ENCODE measurements around the gene ELFN2. TPM values are rescaled to one million over a fixed set of nuclear protein-coding genes. Genes with fewer than 3 reads are reported as not detected.

ELFN2 gene
- total RNA-seq, 4 donors from 2014 or later, result under 0.01 TPM; not detected in 2

DNA sequence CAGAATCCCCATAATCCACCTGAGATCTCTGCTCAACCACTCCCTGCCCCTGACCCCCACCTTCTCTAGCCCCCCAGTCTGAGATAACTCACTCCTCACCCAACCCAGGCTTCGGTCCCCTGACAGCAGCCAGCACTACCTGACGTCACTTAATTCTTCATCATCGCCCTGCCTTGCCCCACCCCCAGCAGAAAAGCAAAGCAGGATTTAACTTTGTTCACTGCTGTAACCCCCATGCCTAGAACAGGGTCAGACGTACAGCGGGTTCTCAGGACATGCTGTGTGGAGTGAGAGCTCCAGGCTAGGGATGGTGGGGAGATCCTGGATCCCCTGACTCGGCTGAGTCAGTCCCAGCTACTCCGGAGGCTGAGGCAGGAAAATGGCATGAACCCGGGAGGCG, 45.8 kb downstream of the ELFN2 start:
- in situ Hi-C loops (cut with MboI; ENCODE audit: low pct_ligation_motif_present in 1 of 4, low pct_unique_long_range_greater_than_20kb in 1 of 4, low sequenced_read_pairs in 3 of 4), result no loop called here
- WGBS, 2 donors (ENCODE audit: low coverage in 1 of 2), result 20 to 40% methylated on average over 1 to 9 of the region's 9 CpGs
- Histone ChIP-seq H3K9me3 (no peaks in the 10 kb centered on the region), H3K27ac (no peak overlapping the region), H3K27me3 (peaks cover 53% of the 10 kb centered on the region), H3K36me3 (no peaks in the 10 kb centered on the region), H3K4me3 (no peak overlapping the region), H3K4me1 (no peaks in the 10 kb centered on the region)
- intact Hi-C loops (cut with DNase I; ENCODE audit: low total_unique reads), result no loop called here
- no peak for DNase-seq
- TF ChIP-seq, protein P1, sequence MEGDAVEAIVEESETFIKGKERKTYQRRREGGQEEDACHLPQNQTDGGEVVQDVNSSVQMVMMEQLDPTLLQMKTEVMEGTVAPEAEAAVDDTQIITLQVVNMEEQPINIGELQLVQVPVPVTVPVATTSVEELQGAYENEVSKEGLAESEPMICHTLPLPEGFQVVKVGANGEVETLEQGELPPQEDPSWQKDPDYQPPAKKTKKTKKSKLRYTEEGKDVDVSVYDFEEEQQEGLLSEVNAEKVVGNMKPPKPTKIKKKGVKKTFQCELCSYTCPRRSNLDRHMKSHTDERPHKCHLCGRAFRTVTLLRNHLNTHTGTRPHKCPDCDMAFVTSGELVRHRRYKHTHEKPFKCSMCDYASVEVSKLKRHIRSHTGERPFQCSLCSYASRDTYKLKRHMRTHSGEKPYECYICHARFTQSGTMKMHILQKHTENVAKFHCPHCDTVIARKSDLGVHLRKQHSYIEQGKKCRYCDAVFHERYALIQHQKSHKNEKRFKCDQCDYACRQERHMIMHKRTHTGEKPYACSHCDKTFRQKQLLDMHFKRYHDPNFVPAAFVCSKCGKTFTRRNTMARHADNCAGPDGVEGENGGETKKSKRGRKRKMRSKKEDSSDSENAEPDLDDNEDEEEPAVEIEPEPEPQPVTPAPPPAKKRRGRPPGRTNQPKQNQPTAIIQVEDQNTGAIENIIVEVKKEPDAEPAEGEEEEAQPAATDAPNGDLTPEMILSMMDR (IDR thresholded peaks at IDR 0.05), result no peak
- TF ChIP-seq POLR2AphosphoS5 (IDR thresholded peaks at IDR 0.05) (no peak), EP300 (IDR thresholded peaks at IDR 0.05; ENCODE audit: low read depth) (no peak), POLR2A (IDR thresholded peaks at IDR 0.05) (no peak)

DNA sequence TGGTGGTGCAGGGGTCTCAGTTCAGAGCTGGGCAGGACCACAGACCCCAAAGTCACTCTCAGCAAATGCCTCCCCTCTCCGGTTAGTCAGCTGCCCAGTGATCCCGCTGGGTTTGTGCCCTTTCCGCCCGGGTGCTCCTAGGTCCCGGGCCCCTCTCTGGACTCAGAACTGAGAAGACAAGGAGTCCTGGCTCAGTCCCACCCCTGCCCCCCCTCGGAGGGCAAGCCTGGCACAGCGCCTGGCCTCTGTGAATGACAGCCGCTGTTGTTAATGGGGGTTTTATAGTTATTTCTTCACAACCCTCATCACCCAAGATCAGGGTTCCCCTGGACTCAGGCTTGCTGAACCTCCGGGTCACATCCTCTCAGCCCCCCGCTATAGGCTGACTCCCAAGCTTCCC, 47.6 kb downstream of the ELFN2 start:
- H3K36me3 ChIP-seq, result no peaks in the 10 kb centered on the region
- in situ Hi-C loops (cut with MboI; ENCODE audit: low pct_ligation_motif_present in 1 of 4, low pct_unique_long_range_greater_than_20kb in 1 of 4, low sequenced_read_pairs in 3 of 4) (no loop called here), intact Hi-C loops (cut with DNase I; ENCODE audit: low total_unique reads) (no loop called here)
- TF ChIP-seq EP300 (IDR thresholded peaks at IDR 0.05; ENCODE audit: low read depth), result no peak
- H3K27ac ChIP-seq, result no peak overlapping the region
- no peaks in the 10 kb centered on the region for H3K4me1 ChIP-seq
- H3K4me3 ChIP-seq, result no peak overlapping the region
- peaks cover 66% of the 10 kb centered on the region for H3K27me3 ChIP-seq
- 58% methylated on average over 10 of the region's 10 CpGs; no CpG with 5 or more reads in 1 of the 2 donors for WGBS, 2 donors (ENCODE audit: low coverage in 1 of 2)
- H3K9me3 ChIP-seq, result no peaks in the 10 kb centered on the region
- DNase-seq, result no peak

- intact Hi-C loops (cut with DNase I; ENCODE audit: low total_unique reads), result no loop called here
- TF ChIP-seq EP300 (IDR thresholded peaks at IDR 0.05; ENCODE audit: low read depth), result no peak
- DNase-seq, result no peak
- in situ Hi-C loops (cut with MboI; ENCODE audit: low pct_ligation_motif_present in 1 of 4, low pct_unique_long_range_greater_than_20kb in 1 of 4, low sequenced_read_pairs in 3 of 4), result no loop called here
- 28 to 33% methylated on average over 9 to 13 of the region's 13 CpGs for WGBS, 2 donors (ENCODE audit: low coverage in 1 of 2)
- H3K27ac ChIP-seq, result no peak overlapping the region
- no peaks in the 10 kb centered on the region for H3K9me3 ChIP-seq
- no peaks in the 10 kb centered on the region for H3K36me3 ChIP-seq
- no peak overlapping the region for H3K4me3 ChIP-seq
- H3K27me3 ChIP-seq, result peaks cover 66% of the 10 kb centered on the region
- H3K4me1 ChIP-seq, result no peaks in the 10 kb centered on the region
Measured at GRCh38 chr22:37379085-37379484, 48.2 kb downstream of the ELFN2 start.

DNA sequence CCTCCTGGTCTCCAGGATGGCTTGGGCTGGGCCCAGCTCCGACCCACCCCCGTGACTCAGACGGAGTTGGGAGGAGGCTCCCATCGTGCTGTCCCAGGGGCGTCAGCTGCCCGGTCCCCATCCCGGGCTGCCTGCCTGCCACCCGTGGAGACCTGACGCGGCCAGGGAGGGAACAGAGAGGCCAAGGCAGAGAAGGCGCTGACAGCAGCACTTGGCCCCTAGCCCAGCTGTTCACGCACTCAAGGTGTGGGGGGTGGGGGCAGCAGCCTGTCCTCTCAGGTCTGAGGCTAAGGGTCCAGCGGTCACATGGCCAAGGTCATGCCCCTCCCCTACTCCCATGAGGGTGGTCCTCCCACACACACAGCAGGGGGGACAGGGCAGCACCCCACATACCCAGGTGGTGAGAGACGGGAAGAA, 48.6 kb downstream of the ELFN2 start:
- in situ Hi-C loops (cut with MboI; ENCODE audit: low pct_ligation_motif_present in 1 of 4, low pct_unique_long_range_greater_than_20kb in 1 of 4, low sequenced_read_pairs in 3 of 4), result no loop called here
- Histone ChIP-seq H3K27ac (no peak overlapping the region), H3K27me3 (peaks cover 66% of the 10 kb centered on the region), H3K4me3 (no peak overlapping the region), H3K36me3 (no peaks in the 10 kb centered on the region), H3K4me1 (no peaks in the 10 kb centered on the region), H3K9me3 (no peaks in the 10 kb centered on the region)
- DNase-seq, result no peak
- intact Hi-C loops (cut with DNase I; ENCODE audit: low total_unique reads), result no loop called here
- no peak for TF ChIP-seq POLR2A (IDR thresholded peaks at IDR 0.05)
- TF ChIP-seq POLR2AphosphoS5 (IDR thresholded peaks at IDR 0.05), result no peak
- TF ChIP-seq, protein P1 (IDR thresholded peaks at IDR 0.05), result no peak
- TF ChIP-seq EP300 (IDR thresholded peaks at IDR 0.05; ENCODE audit: low read depth), result no peak
- 46% methylated on average over 14 of the region's 14 CpGs; no CpG with 5 or more reads in 1 of the 2 donors for WGBS, 2 donors (ENCODE audit: low coverage in 1 of 2)

- Histone ChIP-seq H3K27ac (no peak overlapping the region), H3K9me3 (no peaks in the 10 kb centered on the region), H3K36me3 (no peaks in the 10 kb centered on the region), H3K4me1 (no peaks in the 10 kb centered on the region), H3K4me3 (no peak overlapping the region), H3K27me3 (peaks cover 66% of the 10 kb centered on the region)
- in situ Hi-C loops (cut with MboI; ENCODE audit: low pct_ligation_motif_present in 1 of 4, low pct_unique_long_range_greater_than_20kb in 1 of 4, low sequenced_read_pairs in 3 of 4) (no loop called here), intact Hi-C loops (cut with DNase I; ENCODE audit: low total_unique reads) (no loop called here)
- no peak for TF ChIP-seq POLR2AphosphoS5 (IDR thresholded peaks at IDR 0.05)
- TF ChIP-seq, protein P1 (IDR thresholded peaks at IDR 0.05), result no peak
- no peak for TF ChIP-seq POLR2A (IDR thresholded peaks at IDR 0.05)
- no peak for TF ChIP-seq EP300 (IDR thresholded peaks at IDR 0.05; ENCODE audit: low read depth)
- WGBS, 2 donors (ENCODE audit: low coverage in 1 of 2), result 42% methylated on average over 14 of the region's 14 CpGs; no CpG with 5 or more reads in 1 of the 2 donors
- DNase-seq, result no peak
Measured at GRCh38 chr22:37377927-37378326, 49.4 kb downstream of the ELFN2 start.

All from transverse colon (tissue), 4 donors.